Smooth muscle cell (in vitro differentiated cells): ENCODE measurements around the gene ZNF620. TPM values are rescaled to one million over a fixed set of nuclear protein-coding genes. Genes with fewer than 3 reads are reported as not detected.
A peak's percentile ranks its signal among the peaks of the same experiment; 100 is the strongest.

Source experiments
- DNase-seq: peaks from one replicate; lab custom pipeline; 2025; ENCODE audit not compliant: unreplicated experiment; lab: John Stamatoyannopoulos, UW
- H2AFZ ChIP-seq: fragments of 200-600 bp; sonication (generic); 2 replicates; pipeline ENCODE4 v1.6.0; 2016; ENCODE audit warnings: antibody characterized with exemption, low read depth, mild to moderate bottlenecking
- H3F3A ChIP-seq: fragments of 200-600 bp; sonication (generic); 2 replicates; pipeline ENCODE4 v1.6.0; 2017; ENCODE audit warnings: antibody characterized with exemption, low read depth
- H3K27ac ChIP-seq: fragments of 200-600 bp; sonication (generic); 2 replicates; pipeline ENCODE4 v1.5.1; 2016; ENCODE audit warnings: low read depth, mild to moderate bottlenecking
- H3K27me3 ChIP-seq: fragments of 200-600 bp; sonication (generic); 2 replicates; pipeline ENCODE4 v1.6.1; 2016; ENCODE audit warnings: low read depth, mild to moderate bottlenecking
- H3K36me3 ChIP-seq: fragments of 200-600 bp; sonication (generic); 2 replicates; pipeline ENCODE4 v1.5.1; 2016; ENCODE audit warnings: low read depth
- H3K4me1 ChIP-seq: fragments of 200-600 bp; sonication (generic); 2 replicates; pipeline ENCODE4 v1.5.1; 2016; ENCODE audit warnings: low read depth
- H3K4me2 ChIP-seq: fragments of 200-600 bp; sonication (generic); 2 replicates; pipeline ENCODE4 v1.6.0; 2016; ENCODE audit warnings: mild to moderate bottlenecking
- H3K4me3 ChIP-seq: fragments of 200-600 bp; sonication (generic); 2 replicates; pipeline ENCODE4 v1.5.1; 2016; ENCODE audit warnings: mild to moderate bottlenecking
- H3K79me2 ChIP-seq: fragments of 200-600 bp; sonication (generic); 2 replicates; pipeline ENCODE4 v1.6.0; 2016; ENCODE audit warnings: low read depth, mild to moderate bottlenecking
- H3K9ac ChIP-seq: fragments of 200-600 bp; sonication (generic); 2 replicates; pipeline ENCODE4 v1.6.0; 2016; ENCODE audit warnings: low read depth
- H3K9me3 ChIP-seq: fragments of 200-600 bp; sonication (generic); replicated peaks from 2 replicates; pipeline ENCODE4 v1.5.1; 2016; ENCODE audit warnings: low read depth
- H4K20me1 ChIP-seq: fragments of 200-600 bp; sonication (generic); 2 replicates; pipeline ENCODE4 v1.6.0; 2016; ENCODE audit warnings: low read depth
- CTCF ChIP-seq: fragments of 200-600 bp; sonication (generic); IDR thresholded peaks from 2 replicates; pipeline ENCODE4 v1.5.1; 2017; ENCODE audit warnings: borderline replicate concordance, mild to moderate bottlenecking, antibody characterized with exemption; ENCODE audit not compliant: insufficient read depth, poor library complexity, severe bottlenecking
- WGBS: methylation state at CpG from one replicate; pipeline ENCODE4 v1.1.7; 2016; ENCODE audit warnings: low lambda C conversion rate; 5-methylcytosine and 5-hydroxymethylcytosine counted together
- polyA plus RNA-seq: library from polyadenylated mRNA; unstranded; fragments of >200 nt; fragmentation: Nextera tagmentation; extraction: Ambion mirVana; gene quantifications from 2 replicates; pipeline ENCODE4 v1.2.1, GENCODE V29; 2016
- total RNA-seq: library from RNA; depleted of rRNA; stranded (reverse); fragments of >200 nt; gene quantifications from 2 replicates; pipeline ENCODE4 v1.2.3, GENCODE V29; 2014

ZNF620 gene
- total and polyA plus RNA-seq, 2 experiments from 2014 or later, result 0.58 to 0.63 TPM

- DNase-seq, result no peak
- H3K27me3 ChIP-seq, result no peaks in the 10 kb centered on the region
- WGBS, result 100% methylated on average over 1 of the region's 1 CpG
- no peak overlapping the region for H3K4me2 ChIP-seq
- TF ChIP-seq CTCF, result no peak
- H3K9me3 ChIP-seq, result no peaks in the 10 kb centered on the region
- H3K36me3 ChIP-seq, result no peaks in the 10 kb centered on the region
- no peak overlapping the region for H3K4me3 ChIP-seq
- H3F3A ChIP-seq, result peaks cover 7% of the 10 kb centered on the region
- no peak overlapping the region for H3K27ac ChIP-seq
- H3K4me1 ChIP-seq, result peaks cover 2% of the 10 kb centered on the region
- no peaks in the 10 kb centered on the region for H3K79me2 ChIP-seq
- no peaks in the 10 kb centered on the region for H4K20me1 ChIP-seq
- H2AFZ ChIP-seq, result no peak overlapping the region
- H3K9ac ChIP-seq, result no peak overlapping the region
Measured at GRCh38 chr3:40499952-40500351, 5.9 kb upstream of the ZNF620 start.

GRCh38 chr3:40502034-40502433 is 3.8 kb upstream of the ZNF620 start:
- Histone ChIP-seq H4K20me1 (no peaks in the 10 kb centered on the region), H3K4me2 (no peak overlapping the region), H3K4me3 (no peak overlapping the region), H3F3A (peaks cover 11% of the 10 kb centered on the region), H3K4me1 (peaks cover 11% of the 10 kb centered on the region), H3K36me3 (no peaks in the 10 kb centered on the region), H2AFZ (no peak overlapping the region), H3K9me3 (no peaks in the 10 kb centered on the region), H3K79me2 (no peaks in the 10 kb centered on the region), H3K9ac (no peak overlapping the region), H3K27me3 (no peaks in the 10 kb centered on the region), H3K27ac (no peak overlapping the region)
- no peak for DNase-seq
- 88% methylated on average over 2 of the region's 2 CpGs for WGBS
- TF ChIP-seq CTCF, result no peak

GRCh38 chr3:40504636-40505430 is 1.0 kb upstream of the ZNF620 start:
- Histone ChIP-seq H3K9me3 (no peaks in the 10 kb centered on the region), H3K9ac (no peak overlapping the region), H3F3A (peaks cover 11% of the 10 kb centered on the region), H3K4me3 (peak overlapping the region; percentile 86), H2AFZ (peak overlapping the region; percentile 98), H4K20me1 (no peaks in the 10 kb centered on the region), H3K27ac (peak overlapping the region; percentile 81), H3K4me1 (peaks cover 18% of the 10 kb centered on the region), H3K4me2 (peak overlapping the region; percentile 96), H3K79me2 (no peaks in the 10 kb centered on the region), H3K36me3 (no peaks in the 10 kb centered on the region), H3K27me3 (no peaks in the 10 kb centered on the region)
- no peak for DNase-seq
- TF ChIP-seq CTCF, result no peak
- 74% methylated on average over 5 of the region's 5 CpGs for WGBS
